ENCODE data around the gene TMEM214.

DNA sequence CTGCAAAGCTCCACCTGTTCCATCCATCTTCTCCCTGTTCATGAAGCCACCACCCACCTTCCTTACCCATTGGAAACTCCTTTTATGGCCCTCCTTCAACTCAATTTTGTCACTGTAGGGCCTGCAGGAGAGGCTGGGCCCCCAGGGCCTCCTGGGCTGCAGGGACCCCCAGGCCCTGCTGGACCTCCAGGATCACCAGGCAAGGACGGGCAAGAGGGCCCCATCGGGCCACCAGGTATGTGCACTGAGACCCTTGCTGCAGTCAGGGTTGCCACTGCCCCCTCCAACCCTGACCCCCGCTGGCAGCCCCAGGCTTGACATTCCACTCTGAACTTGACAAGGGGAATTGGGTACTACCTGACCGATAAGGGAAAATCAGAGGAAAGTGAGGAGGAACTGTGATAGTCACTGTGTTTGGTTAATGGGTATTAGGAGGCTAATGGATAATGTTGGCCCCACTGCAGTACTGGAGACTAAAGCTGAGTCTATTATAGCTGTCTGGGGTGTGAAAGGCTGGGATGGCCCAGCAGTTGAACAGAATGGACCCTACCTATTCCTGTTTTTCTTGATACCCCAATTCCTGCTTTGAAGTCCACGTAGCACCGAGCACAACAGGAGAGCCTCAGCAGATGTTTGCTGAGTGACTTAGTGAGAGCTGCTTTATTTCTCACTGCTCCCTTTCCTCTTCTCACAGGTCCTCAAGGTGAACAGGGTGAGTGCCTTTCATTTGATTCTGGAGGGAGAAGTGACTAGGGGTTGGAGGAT, 51.7 kb downstream of the TMEM214 start:
- TF ChIP-seq, protein P1, sequence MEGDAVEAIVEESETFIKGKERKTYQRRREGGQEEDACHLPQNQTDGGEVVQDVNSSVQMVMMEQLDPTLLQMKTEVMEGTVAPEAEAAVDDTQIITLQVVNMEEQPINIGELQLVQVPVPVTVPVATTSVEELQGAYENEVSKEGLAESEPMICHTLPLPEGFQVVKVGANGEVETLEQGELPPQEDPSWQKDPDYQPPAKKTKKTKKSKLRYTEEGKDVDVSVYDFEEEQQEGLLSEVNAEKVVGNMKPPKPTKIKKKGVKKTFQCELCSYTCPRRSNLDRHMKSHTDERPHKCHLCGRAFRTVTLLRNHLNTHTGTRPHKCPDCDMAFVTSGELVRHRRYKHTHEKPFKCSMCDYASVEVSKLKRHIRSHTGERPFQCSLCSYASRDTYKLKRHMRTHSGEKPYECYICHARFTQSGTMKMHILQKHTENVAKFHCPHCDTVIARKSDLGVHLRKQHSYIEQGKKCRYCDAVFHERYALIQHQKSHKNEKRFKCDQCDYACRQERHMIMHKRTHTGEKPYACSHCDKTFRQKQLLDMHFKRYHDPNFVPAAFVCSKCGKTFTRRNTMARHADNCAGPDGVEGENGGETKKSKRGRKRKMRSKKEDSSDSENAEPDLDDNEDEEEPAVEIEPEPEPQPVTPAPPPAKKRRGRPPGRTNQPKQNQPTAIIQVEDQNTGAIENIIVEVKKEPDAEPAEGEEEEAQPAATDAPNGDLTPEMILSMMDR (IDR thresholded peaks at IDR 0.05; ENCODE audit: insufficient read depth, low read length): no peak
- no peak for TF ChIP-seq GABPA (IDR thresholded peaks at IDR 0.05; ENCODE audit: low read depth)
- TF ChIP-seq POLR2AphosphoS5 (IDR thresholded peaks at IDR 0.05; ENCODE audit: low read depth): no peak

Data from HL-60 (cell line).